MCF 10A (cell line): ENCODE measurements around the gene CST7. TPM values are rescaled to one million over a fixed set of nuclear protein-coding genes. Genes with fewer than 3 reads are reported as not detected.

Experiments
- BruUV-seq: library from RNA; stranded (reverse); fragments of 400-500 nt; replicated peaks from 2 replicates; lab custom pipeline; 2021; lab: Mats Ljungman, UMichigan
- CTCF ChIA-PET: fragments of 300-600 bp; sonication (Branson Sonifier 250); formaldehyde crosslinking; extraction: SDS; loops from one replicate; lab custom pipeline; 2021; ENCODE audit warnings: antibody characterized with exemption, inconsistent platforms; lab: Yijun Ruan, JAX
- POLR2A ChIA-PET: fragments of 300-600, 350-650 bp; sonication (Branson Sonifier 250); formaldehyde crosslinking; extraction: SDS; loops from one replicate; lab custom pipeline; 2020; ENCODE audit warnings: antibody characterized with exemption, inconsistent platforms; lab: Yijun Ruan, JAX
- DNase-seq: peaks from one replicate; pipeline ENCODE4 v3.0.0-alpha.2; 2018; ENCODE audit not compliant: unreplicated experiment
- H3K27ac Mint-ChIP-seq: one replicate; pipeline ENCODE4 v1.8.0; 2022; ENCODE audit warnings: mild to moderate bottlenecking, low read depth, mixed read lengths; ENCODE audit not compliant: unreplicated experiment
- H3K27me3 Mint-ChIP-seq: one replicate; pipeline ENCODE4 v1.8.0; 2022; ENCODE audit warnings: mixed read lengths; ENCODE audit not compliant: insufficient read depth, unreplicated experiment
- H3K36me3 Mint-ChIP-seq: one replicate; pipeline ENCODE4 v1.8.0; 2022; ENCODE audit warnings: mild to moderate bottlenecking, moderate library complexity, mixed read lengths; ENCODE audit not compliant: insufficient read depth, unreplicated experiment
- H3K4me1 Mint-ChIP-seq: one replicate; pipeline ENCODE4 v1.8.0; 2022; ENCODE audit warnings: mixed read lengths; ENCODE audit not compliant: insufficient read depth, unreplicated experiment
- H3K4me3 Mint-ChIP-seq: one replicate; pipeline ENCODE4 v1.8.0; 2022; ENCODE audit warnings: mild to moderate bottlenecking, moderate library complexity, mixed read lengths; ENCODE audit not compliant: unreplicated experiment
- H3K9me3 Mint-ChIP-seq: one replicate; pipeline ENCODE4 v1.8.0; 2022; ENCODE audit warnings: mixed read lengths; ENCODE audit not compliant: unreplicated experiment
- CTCF ChIP-seq: fragments of 200-600 bp; IDR thresholded peaks from one replicate; pipeline ENCODE4 v1.8.0; 2022; ENCODE audit warnings: antibody characterized with exemption, mild to moderate bottlenecking; ENCODE audit not compliant: unreplicated experiment
- intact Hi-C: fragments of 100-400 bp; cut with micrococcal nuclease; formaldehyde crosslinking; loops from 2 replicates; pipeline ENCODE4 v1.14.1; 2022
- total RNA-seq: library from RNA; stranded (reverse); gene quantifications from 2 replicates; pipeline ENCODE4 v1.2.3, GENCODE V29; 2022

CST7 gene
- total RNA-seq, 1 experiment from 2014 or later, result not detected

GRCh38 chr20:24954566-24954965, 5.5 kb downstream of the CST7 start:
- TF ChIP-seq CTCF, result no peak
- H3K27me3 Mint-ChIP-seq, result no peaks in the 10 kb centered on the region
- H3K4me3 Mint-ChIP-seq, result no peak overlapping the region
- H3K36me3 Mint-ChIP-seq, result peaks cover 21% of the 10 kb centered on the region
- no peak for DNase-seq
- H3K4me1 Mint-ChIP-seq, result no peaks in the 10 kb centered on the region
- no peak overlapping the region for H3K27ac Mint-ChIP-seq
- H3K9me3 Mint-ChIP-seq, result no peaks in the 10 kb centered on the region
- intact Hi-C loops, result no loop called here
- BruUV-seq, result no TSS peak
- POLR2A ChIA-PET, result no interaction called here
- CTCF ChIA-PET, result interaction anchor here (0.6 to 4.3 kb wide), 4 partner anchors 10 to 718 kb away, joined by 3 to 38 read pairs (median 4); no protein-coding TSS in a partner anchor

- Mint-ChIP-seq H3K27me3 (no peaks in the 10 kb centered on the region), H3K9me3 (no peaks in the 10 kb centered on the region), H3K4me1 (no peaks in the 10 kb centered on the region), H3K4me3 (no peak overlapping the region), H3K27ac (no peak overlapping the region), H3K36me3 (peaks cover 26% of the 10 kb centered on the region)
- BruUV-seq, result no TSS peak
- CTCF ChIA-PET, result interaction anchor here (0.6 to 4.3 kb wide), 5 partner anchors 10 to 808 kb away, joined by 4 to 38 read pairs (median 4); no protein-coding TSS in a partner anchor
- intact Hi-C loops, result no loop called here
- POLR2A ChIA-PET, result no interaction called here
- DNase-seq, result no peak
- no peak for TF ChIP-seq CTCF
Measured at GRCh38 chr20:24955045-24955444, 6.0 kb downstream of the CST7 start.

GRCh38 chr20:24956001-24956841, 7.2 kb downstream of the CST7 start:
- POLR2A ChIA-PET, result no interaction called here
- DNase-seq, result no peak
- CTCF ChIA-PET, result interaction anchor here (0.6 to 0.7 kb wide), 2 partner anchors 25 to 809 kb away, joined by 3 to 4 read pairs; no protein-coding TSS in a partner anchor
- Mint-ChIP-seq H3K27me3 (no peaks in the 10 kb centered on the region), H3K4me1 (no peaks in the 10 kb centered on the region), H3K4me3 (no peak overlapping the region), H3K27ac (no peak overlapping the region), H3K36me3 (peaks cover 33% of the 10 kb centered on the region), H3K9me3 (no peaks in the 10 kb centered on the region)
- TF ChIP-seq CTCF, result no peak
- intact Hi-C loops, result no loop called here
- BruUV-seq, result no TSS peak

GRCh38 chr20:24957326-24958016, 8.4 kb downstream of the CST7 start:
- Mint-ChIP-seq H3K4me1 (no peaks in the 10 kb centered on the region), H3K27ac (no peak overlapping the region), H3K4me3 (no peak overlapping the region), H3K27me3 (no peaks in the 10 kb centered on the region), H3K9me3 (no peaks in the 10 kb centered on the region), H3K36me3 (peaks cover 44% of the 10 kb centered on the region)
- no peak for DNase-seq
- ChIA-PET POLR2A (no interaction called here), CTCF (no interaction called here)
- no TSS peak for BruUV-seq
- intact Hi-C loops, result no loop called here
- no peak for TF ChIP-seq CTCF
